HG03095 (cell line): Measurements from ENCODE around the gene EFNB1.
"Not testable (repeated sequence)": the region's sequence is repeated elsewhere in the genome, so short reads cannot be mapped to it uniquely, and the experiment has no call there.

ENCODE experiments used
- ATAC-seq: cut with Tn5 transposase; IDR thresholded peaks from one replicate; pipeline ENCODE4 v1.9.1; 2021; ENCODE audit warnings: moderate library complexity; ENCODE audit not compliant: unreplicated experiment

The EFNB1 gene

DNA sequence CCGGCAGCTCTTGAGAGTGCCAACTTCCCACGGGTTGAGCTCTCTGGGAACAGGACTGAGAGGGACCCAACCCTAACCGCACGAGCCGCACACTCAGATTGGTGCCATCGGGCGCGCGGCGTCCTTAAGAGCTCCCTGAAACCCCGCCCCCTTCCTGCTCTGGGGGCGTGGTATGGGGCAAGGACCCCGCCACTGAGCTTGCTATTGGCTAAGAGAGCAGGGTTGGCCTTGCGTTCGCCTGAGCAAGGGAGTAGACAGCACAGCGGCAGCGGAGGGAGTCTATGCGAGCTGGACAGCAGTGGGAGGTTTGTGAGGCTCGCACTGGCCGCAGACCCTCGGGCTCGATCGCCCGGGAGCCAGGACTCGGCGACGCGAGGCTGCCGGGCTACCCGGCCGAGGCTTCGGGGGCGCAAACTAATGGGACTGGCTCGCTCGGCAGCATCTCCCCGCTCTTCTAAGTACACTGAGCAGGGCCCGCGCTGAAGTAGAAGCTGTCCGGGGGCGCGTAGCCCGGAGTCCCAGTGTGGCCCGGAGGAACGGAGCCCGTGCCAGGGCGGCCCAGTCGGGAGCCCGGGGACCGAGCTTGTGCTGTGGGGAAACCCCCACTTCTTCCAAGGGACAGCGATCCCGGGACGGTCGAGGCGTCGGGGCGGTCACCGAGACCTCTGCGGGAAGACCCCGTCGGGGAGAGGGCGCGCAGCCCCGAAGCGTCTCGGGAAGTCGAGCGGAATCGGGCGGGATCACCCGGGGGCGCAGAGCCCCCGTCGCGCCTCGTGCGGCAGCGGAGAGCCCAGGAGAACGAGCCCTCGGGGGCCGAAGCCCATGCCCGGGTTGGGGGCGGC, at the start of gene EFNB1:
Gene EFNB1 (plus strand): TSS at position 282 of the 842 bp plus-strand sequence. CDS start 756 bp downstream, outside the sequence.
- peak; percentile 88 for ATAC-seq

DNA sequence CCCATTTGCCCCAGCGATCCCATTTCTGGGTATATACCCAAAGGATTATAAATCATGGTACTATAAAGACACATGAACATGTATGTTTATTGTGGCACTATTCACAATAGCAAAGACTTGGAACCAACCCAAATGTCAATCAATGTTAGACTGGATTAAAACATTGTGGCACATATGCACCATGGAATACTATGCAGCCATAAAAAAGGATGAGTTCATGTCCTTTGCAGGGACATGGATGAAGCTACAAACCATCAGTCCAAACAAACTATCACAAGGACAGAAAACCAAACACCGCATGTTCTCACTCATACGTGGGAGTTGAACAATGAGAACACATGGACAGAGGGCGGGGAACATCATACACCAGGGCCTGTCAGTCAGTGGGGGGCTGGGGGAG, 47.5 kb upstream of the EFNB1 start:
- ATAC-seq: not testable (repeated sequence)

DNA sequence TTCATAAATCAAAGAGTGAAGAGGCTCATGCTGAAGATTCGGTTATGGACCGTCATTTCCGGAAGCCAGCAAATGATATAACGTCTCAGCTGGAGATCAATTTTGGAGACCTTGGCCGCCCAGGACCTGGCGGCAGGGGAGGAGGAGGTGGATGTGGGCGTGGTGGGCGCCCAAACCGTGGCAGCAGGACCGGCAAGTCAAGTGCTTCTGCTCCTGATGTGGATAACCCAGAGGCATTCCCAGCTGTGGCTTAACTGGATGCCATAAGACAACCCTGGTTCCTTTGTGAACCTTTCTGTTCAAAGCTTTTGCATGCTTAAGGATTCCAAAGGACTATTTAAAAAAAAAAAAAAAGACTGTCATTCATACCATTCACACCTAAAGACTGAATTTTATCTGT, 44.0 kb upstream of the EFNB1 start:
- ATAC-seq: no peak

DNA sequence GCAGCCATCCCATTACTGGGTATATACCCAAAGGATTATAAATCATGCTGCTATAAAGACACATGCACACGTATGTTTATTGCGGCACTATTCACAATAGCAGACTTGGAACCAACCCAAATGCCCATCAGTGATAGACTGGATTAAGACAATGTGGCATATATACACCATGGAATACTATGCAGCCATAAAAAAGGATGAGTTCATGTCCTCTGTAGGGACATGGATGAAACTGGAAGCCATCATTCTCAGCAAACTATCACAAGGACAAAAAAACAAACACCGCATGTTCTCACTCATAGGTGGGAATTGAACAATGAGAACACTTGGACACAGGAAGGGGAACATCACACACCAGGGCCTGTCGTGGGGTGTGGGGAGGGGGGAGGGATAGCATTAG, 42.2 kb upstream of the EFNB1 start:
- not testable (repeated sequence) for ATAC-seq

DNA sequence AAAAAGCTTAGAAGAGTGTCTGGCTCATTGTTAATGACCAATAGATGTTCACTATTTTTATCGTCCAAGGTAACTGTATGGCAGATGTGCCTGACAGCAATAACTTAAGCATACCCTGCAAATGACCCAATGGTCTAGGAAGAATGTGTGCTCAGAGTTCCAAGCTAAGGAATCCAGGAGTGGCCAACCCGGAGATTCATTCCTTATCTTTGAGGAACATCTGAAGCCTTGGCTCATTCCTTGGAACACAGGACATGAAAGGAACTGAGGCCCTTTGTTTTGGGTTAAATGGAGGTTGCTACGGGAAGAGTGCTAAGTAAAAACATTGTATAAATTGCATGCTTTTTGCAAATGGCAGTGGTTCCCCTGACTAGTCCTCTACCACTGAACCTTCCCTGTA, 38.9 kb upstream of the EFNB1 start:
- no peak for ATAC-seq

DNA sequence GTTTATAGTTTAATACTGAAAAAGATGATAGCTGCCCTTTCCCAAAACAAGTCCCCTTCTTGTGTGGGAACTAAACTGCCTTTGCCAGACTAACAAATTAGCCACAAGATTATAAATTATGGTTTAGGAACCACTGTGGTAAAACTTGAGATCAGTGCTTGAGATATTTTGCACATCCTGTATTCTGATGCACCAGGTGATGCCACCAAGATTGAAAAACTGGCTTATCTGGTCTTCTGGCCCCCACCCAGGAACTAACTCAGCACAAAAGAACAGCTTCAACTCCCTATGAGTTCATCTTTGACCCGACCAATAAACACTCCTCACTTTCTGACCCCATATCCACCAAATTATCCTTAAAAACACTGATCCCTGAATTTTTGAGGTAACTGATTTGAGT, 36.7 kb upstream of the EFNB1 start:
- no peak for ATAC-seq

DNA sequence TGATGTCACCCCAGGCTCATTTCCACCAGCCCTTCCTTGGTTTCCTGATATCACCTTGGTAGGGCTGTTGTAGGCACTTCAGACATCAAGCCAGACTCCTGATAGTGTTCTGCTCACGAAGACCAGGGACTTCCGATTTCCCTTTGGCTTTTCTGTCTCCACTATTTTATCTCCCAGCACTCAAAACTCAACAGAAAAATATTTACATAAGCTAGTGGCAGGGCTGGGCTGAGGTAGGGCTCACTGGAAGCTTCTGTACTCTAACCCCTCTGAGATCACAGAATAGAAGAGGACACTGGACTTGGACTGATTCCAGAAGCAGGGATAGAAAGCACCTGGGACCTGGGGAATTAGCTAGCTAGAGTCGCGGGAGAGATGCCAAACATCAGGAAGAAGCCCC, 34.4 kb upstream of the EFNB1 start:
- no peak for ATAC-seq

DNA sequence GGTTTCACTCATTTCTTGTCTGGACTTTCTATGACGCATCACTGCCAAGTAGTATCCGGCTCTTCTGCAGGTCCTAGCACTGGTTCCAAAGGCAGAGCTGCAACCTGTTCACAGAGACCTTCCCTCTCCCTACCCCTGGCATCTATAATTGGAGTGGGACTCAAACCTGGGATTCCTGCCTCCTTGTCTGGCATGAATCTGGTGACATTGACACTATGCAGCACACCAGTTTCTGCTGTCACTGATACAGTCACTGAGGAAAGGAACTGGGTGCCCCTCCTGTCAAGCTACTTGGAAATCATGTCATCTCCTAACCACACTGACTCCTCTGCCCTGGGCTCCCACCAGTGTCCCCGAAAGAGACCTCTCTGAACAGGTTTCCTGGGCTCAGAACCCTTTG, 33.1 kb upstream of the EFNB1 start:
- ATAC-seq: no peak

DNA sequence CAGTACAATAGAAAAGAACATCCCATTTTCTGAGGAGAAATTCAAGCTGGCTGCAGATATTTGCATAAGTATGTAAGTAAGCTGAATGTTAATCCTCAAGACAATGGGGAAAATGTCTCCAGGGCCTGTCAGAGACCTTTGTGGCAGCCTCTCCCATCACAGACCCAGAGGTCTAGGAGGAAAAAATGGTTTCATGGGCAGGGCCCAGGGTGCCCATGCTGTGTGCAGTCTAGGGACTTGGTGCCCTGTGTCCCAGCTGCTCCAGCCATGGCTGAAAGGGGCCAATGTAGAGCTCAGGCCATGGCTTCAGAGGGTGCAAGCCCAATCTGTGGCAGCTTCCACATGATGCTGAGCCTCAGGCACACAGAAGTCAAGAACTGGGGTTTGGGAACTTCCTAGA, 30.4 kb upstream of the EFNB1 start:
- not testable (repeated sequence) for ATAC-seq

DNA sequence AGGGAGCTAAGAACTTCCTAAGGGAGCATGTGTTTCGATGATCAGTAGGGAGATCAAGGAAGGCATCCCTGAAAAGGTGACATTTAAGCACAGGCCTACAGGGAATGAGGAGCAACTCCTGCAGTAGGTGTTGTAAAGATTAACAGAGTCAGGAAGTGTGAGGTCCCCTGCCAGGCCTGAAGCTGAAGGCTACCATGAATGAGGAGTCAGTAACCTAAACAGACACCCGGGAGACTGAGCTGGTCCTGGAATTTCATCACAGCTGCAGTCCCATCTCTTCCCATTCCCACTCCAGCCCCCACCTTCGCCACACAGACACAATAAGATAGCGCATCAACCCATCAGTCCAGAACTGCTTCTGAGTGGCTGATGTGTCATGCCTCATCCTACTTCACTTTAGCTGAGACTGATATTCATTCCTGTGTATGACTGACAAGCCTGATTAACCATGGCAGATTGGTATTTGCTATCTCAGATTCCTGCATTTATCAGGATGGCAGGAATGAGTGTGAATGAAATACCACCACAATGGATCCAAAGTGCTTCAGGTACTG, 27.0 kb upstream of the EFNB1 start:
- ATAC-seq: no peak

DNA sequence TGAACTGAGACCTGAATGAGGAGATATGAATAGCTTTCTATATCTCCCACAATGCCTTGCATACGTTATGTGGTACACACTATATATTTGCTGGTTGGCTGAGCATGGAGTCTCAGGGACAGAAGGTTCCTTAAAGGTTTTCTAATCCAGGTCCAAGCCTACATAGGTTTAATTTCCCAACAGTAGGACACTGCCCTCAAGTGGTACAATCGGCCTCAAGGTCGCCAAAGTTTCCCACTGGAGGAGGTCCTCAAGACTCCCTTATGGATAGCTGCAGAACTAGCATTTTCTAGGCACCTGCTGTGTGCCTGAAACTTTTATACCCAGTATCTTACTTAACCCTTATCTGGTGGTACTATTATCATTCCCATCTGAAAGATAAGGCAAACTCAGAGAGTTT, 21.0 kb upstream of the EFNB1 start:
- no peak for ATAC-seq

DNA sequence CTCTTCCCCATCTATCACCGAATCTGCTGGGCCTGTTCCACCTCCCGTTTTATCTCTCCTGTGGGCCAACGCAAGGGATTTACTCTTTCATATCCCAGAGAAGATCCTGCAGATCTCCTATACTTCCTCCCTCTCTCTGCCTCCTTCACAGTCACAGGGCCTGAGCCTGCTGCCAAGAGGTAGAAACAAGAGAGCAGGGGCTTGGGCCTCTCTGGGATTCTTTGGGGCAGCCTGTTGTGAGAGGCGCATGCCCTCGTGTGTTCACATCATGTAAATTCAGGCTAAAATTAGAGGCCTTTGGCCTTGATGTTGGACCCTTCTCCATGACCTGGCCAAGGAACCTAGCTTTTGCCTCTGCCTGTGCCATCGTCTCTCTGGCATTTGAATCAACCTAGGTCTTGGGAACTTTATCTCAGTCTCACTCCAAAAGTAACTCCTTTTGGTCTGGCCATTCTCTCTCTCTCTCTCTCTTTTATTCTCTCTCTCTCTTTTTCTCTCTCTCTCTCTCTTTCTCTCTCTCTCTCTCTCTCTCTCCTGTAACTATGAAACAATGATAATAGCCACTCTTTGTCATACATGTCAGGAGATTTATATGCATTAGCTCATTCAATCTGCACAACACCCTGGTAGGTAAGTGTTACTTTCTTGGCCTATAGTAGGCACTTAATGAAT, 20.0 kb upstream of the EFNB1 start:
- ATAC-seq: no peak

DNA sequence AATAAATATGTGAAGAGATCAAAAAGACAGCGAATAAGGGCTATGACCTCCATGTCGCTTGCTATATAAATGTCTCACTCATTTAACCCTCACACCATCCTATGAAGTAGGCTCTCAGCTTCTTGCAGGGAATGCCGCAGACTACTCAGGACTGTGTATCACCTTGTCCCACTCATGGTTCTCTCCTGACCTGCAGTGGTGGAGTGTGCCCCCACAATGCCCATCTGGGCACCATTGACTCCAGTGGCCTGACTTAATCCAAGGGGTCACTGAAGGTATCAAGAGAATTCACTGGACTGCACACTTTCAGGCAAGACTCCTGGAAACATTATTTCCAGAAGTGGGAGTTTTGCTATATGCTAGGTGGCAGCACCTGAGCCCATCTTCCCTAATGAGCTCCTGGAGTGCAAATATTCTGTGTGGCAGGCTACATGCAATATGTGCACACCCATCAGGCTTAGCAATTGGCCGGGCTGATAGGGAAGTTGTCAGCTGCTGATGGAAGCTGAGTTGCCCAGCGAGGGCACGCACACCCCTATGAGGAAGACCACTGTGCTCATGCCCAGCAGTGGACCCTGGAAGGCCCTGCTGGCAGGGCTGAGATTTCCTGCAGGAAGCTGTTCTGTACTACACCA, 8.2 kb upstream of the EFNB1 start:
- ATAC-seq: no peak

DNA sequence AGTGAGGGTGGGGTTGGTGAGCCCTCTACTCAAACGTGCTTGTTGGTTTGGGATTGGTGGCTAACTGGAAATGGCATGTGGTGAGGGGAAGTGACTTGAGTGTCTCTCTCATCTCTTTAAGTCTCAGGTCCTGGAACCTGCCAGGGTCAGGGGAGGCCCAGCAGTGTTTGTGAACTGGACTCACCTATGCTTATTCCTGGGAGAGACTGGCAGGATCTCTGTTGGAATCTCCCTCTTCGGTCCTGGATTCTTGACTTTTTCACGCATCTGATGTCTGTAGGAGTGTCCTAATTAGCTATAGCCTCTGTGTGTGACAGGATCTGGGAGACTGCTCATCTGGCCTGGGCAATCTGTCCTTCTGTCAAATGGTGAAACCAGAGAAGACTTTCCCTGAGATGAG, 7.2 kb upstream of the EFNB1 start:
- ATAC-seq: no peak

DNA sequence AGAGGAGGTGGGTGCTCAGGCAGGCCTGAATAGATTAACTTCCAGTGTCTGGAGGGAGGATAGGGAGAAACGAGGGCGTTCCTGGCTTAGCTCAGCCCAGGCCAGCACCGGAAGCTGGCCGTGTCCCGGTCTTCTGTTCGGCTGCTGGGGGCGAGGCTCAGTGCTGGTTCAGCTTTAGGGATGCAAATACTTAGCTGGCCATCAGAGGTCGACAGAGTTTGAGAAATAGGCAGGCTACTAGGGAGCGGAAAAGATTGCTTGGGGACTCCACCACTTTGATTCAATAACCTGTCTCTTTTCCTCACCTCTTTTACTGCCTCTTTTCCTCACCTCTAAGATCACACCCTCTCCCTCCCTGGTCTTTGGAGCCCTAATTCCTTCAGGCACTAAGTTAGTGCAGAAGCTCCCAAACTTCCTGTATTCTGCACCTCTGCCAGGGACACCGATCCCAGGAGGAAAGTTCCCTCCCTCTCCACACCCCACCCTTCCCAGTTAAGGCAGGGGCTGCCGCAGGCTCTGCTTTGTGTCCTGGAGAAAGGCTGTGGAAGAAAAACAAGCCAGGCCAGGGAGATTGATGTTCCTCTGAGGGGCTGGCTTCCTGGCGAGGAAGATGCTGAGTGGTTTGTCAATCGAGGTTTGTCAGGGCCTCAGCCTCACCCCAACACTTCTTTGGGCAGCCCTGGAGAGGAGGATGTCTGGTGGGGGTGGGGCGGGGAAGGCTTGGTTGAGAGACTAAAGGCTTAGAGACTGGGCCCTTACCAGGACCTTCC, 6.0 kb upstream of the EFNB1 start:
- no peak for ATAC-seq

DNA sequence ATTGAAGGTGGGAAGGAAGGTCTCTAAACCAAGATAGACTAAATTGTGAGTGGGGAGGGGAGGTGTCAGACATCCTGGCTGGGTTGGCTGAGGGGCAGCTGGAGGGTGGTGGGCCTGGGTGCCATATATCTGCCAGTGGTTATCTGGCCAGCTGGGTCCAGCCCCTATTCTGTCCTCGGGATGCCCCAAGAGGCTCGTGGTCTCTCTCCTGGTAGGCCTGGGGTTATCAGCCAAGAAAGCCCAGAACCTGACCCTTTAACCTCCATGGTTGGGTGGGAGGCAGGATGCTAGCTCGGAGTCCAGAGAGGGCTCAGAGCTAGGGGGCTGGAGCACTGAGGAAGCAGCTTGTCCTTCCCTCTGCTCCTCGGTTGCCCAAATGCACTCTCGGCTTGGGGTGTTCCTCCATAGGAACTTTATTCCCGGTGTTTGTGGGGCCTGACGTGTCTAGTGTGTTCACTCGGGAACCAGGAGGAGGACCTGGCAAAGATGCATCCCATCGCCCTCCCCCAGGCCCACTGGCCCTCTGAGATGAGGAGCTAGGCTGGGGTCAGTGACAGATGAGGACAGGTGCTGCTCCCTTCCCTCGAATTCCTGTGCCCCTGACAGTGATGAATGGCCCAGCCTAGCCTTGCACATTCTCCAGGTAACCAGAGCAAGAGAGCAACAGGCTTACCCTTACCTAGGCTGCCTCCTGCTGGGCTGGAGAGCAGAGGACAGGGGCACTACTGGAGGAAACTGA, 5.2 kb upstream of the EFNB1 start:
- ATAC-seq: no peak

DNA sequence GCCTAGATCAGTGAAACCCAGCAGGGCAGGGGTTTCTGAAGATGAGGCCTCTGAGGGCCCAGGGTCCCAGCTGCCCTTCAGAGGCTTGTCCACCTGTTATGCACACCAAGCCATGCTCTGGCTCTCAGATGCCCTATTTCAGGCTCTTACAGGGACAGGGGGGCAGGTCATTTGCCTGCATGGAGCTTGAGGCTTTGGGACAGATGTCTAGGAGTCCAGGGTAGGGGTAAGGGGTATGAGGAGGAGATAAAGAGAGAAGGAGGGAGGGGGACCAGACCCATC, 4.7 kb upstream of the EFNB1 start:
- no peak for ATAC-seq

DNA sequence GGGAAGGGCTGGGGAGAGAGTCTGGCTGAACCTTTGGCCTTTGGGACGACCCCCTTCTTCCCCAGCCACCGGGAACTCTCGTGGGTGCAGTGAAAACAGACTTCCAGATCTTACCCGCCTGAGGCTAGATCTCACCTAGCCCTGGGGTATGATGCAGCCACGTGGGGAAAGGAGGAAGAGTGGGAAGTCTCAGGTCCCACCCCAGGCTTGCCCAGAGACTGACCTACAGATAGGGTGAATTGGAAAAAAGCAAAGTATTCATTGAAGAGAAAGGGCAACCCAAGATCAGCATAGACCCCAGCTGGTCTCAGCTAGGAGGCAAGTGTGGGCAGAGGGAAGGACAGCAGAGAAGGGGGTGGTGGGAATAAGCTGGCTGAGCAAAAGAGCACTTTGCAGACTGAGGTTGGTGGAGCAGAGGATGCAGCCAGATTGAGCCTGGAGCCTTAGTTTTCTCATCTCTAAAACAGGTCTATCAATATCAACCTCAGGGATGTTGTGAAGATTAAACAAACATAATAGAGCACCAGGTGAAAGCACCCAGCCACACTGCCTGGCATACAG, 4.2 kb upstream of the EFNB1 start:
- ATAC-seq: no peak

DNA sequence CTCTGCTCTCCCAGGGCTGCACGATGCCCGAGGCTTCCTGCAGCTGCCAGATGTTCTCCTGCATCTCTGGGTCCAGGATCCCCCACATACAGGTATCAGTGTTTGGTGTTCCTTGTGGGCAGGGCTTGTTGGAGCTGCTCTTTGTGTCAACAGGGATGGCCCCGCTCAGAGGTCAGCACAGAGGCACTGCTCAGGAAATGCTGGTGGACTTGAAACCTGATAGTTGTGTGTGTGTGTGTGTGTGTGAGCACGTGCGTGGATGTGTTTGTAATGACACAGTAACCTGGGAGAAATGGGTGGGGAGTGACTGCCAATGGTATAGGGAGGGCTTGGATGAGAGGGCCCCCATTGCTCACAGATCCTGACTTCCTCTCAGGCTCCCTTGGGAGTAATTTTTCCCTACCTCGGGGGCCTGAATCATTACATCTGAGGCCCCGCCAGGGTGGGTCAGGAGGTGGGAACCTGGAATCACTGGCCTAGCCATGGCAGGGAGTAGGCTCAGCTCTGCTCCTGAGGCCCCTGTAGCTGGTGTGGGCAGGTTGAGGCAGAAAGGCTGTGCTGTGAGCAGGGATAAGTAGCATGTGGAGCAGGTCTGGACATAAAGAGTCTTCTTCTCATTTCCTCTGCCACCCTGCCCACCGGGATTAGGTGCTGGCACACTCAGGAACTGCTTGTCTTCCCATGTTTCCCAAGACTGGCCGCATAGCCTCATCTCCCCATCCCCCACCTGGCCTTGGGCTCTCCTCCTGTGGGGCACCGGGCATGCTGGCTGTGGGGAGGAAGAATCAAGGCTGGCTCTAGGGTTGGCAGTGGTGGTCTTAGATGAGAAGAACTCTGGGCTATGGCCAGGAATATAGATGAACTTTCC, 2.5 kb upstream of the EFNB1 start:
- no peak for ATAC-seq
